HepG2 (cell line): ENCODE data around the gene CDK12. TPM values are rescaled to one million over a fixed set of nuclear protein-coding genes. Genes with fewer than 3 reads are reported as not detected.

ENCODE experiments used
- ATF7-NPFF ChIP-seq: sonication (generic); formaldehyde crosslinking; IDR thresholded peaks from 2 replicates; pipeline ENCODE4 v1.8.1; 2023; ENCODE audit warnings: mild to moderate bottlenecking, low read depth, missing genetic modification reagents, moderate library complexity
- CENPX ChIP-seq: sonication (generic); formaldehyde crosslinking; IDR thresholded peaks from 2 replicates; pipeline ENCODE4 v1.9.0; 2021; ENCODE audit warnings: mild to moderate bottlenecking, missing genetic modification reagents, moderate library complexity
- CHCHD3 ChIP-seq: sonication (generic); formaldehyde crosslinking; IDR thresholded peaks from 2 replicates; pipeline ENCODE4 v1.8.0; 2022; ENCODE audit warnings: mild to moderate bottlenecking, missing genetic modification reagents, moderate library complexity
- CREBL2 ChIP-seq: sonication (generic); formaldehyde crosslinking; IDR thresholded peaks from 2 replicates; pipeline ENCODE4 v1.8.1; 2023; ENCODE audit warnings: missing genetic modification reagents, mild to moderate bottlenecking, borderline replicate concordance
- HIVEP1 ChIP-seq: sonication (generic); formaldehyde crosslinking; IDR thresholded peaks from 2 replicates; pipeline ENCODE4 v1.4.0; 2020; ENCODE audit warnings: mild to moderate bottlenecking, missing genetic modification reagents
- ISL2 ChIP-seq: sonication (generic); formaldehyde crosslinking; IDR thresholded peaks from 2 replicates; pipeline ENCODE4 v1.5.0; 2020; ENCODE audit warnings: missing genetic modification reagents
- KLF15 ChIP-seq: sonication (generic); formaldehyde crosslinking; IDR thresholded peaks from 2 replicates; pipeline ENCODE4 v1.8.1; 2023; ENCODE audit warnings: borderline replicate concordance, mild to moderate bottlenecking, inconsistent platforms, missing genetic modification reagents, mixed read lengths
- KLF9 ChIP-seq: IDR thresholded peaks from 2 replicates; pipeline ENCODE4 v1.6.1; 2016; ENCODE audit warnings: low read depth
- MAZ ChIP-seq, 2 experiments: sonication (generic) in 1 of 2; formaldehyde crosslinking in 1 of 2; IDR thresholded peaks; 2 replicates each; pipeline versions ENCODE4 v1.5.0 to v1.6.1; 2012 to 2020; ENCODE audit warnings: low read depth in 2 of 2, mild to moderate bottlenecking in 2 of 2, borderline replicate concordance in 1 of 2, improper control_type of control experiment in 1 of 2, low read length in 1 of 2, missing genetic modification reagents in 1 of 2, moderate library complexity in 1 of 2
- MTF1 ChIP-seq: sonication (generic); formaldehyde crosslinking; IDR thresholded peaks from 2 replicates; pipeline ENCODE4 v1.5.0; 2020; ENCODE audit warnings: missing genetic modification reagents
- MTF2 ChIP-seq: sonication (generic); formaldehyde crosslinking; IDR thresholded peaks from 2 replicates; pipeline ENCODE4 v1.5.0; 2020; ENCODE audit warnings: missing genetic modification reagents, borderline replicate concordance
- PBX3 ChIP-seq: sonication (generic); formaldehyde crosslinking; IDR thresholded peaks from 2 replicates; pipeline ENCODE4 v1.8.1; 2023; ENCODE audit warnings: missing genetic modification reagents, inconsistent platforms, borderline replicate concordance
- POGK ChIP-seq: sonication (generic); formaldehyde crosslinking; conservative IDR thresholded peaks from 2 replicates; pipeline ENCODE4 v1.8.0; 2022; ENCODE audit warnings: mild to moderate bottlenecking, moderate library complexity, missing genetic modification reagents
- PTBP1 ChIP-seq: fragments of 200-400 bp; formaldehyde crosslinking; IDR thresholded peaks from 2 replicates; pipeline ENCODE4 v1.6.1; 2018; ENCODE audit warnings: low read length, low read depth; ENCODE audit not compliant: poor library complexity, severe bottlenecking
- SIX4 ChIP-seq: sonication (generic); formaldehyde crosslinking; IDR thresholded peaks from 2 replicates; pipeline ENCODE4 v1.4.0; 2020; ENCODE audit warnings: missing genetic modification reagents
- SKI ChIP-seq: fragments of 450-650 bp; IDR thresholded peaks from one replicate; pipeline ENCODE4 v1.6.1; 2018; ENCODE audit warnings: mild to moderate bottlenecking; ENCODE audit not compliant: partially characterized antibody
- SMYD3 ChIP-seq: sonication (generic); formaldehyde crosslinking; IDR thresholded peaks from 2 replicates; pipeline ENCODE4 v1.8.1; 2023; ENCODE audit warnings: mild to moderate bottlenecking, missing genetic modification reagents
- SUZ12 ChIP-seq: fragments of 150-350 bp; IDR thresholded peaks from 2 replicates; pipeline ENCODE4 v1.6.1; 2014; ENCODE audit warnings: low read depth, low read length
- THYN1 ChIP-seq: sonication (generic); formaldehyde crosslinking; IDR thresholded peaks from 2 replicates; pipeline ENCODE4 v1.8.1; 2023; ENCODE audit warnings: low read depth, mild to moderate bottlenecking, moderate library complexity, missing genetic modification reagents, borderline replicate concordance
- ZFP41 ChIP-seq: sonication (generic); formaldehyde crosslinking; IDR thresholded peaks from 2 replicates; pipeline ENCODE4 v1.4.0; 2020; ENCODE audit warnings: mild to moderate bottlenecking, missing genetic modification reagents, borderline replicate concordance
- ZHX1 ChIP-seq: sonication (generic); formaldehyde crosslinking; IDR thresholded peaks from 2 replicates; pipeline ENCODE4 v1.8.1; 2022; ENCODE audit warnings: low read depth, mild to moderate bottlenecking, missing genetic modification reagents
- ZNF446 ChIP-seq: sonication (generic); formaldehyde crosslinking; IDR thresholded peaks from 2 replicates; pipeline ENCODE4 v1.5.0; 2020; ENCODE audit warnings: mild to moderate bottlenecking, missing genetic modification reagents
- ZNF501 ChIP-seq: sonication (generic); formaldehyde crosslinking; IDR thresholded peaks from 2 replicates; pipeline ENCODE4 v1.5.1; 2020; ENCODE audit warnings: mild to moderate bottlenecking, moderate library complexity, missing genetic modification reagents
- polyA plus RNA-seq, 8 experiments: library from polyadenylated mRNA; depleted of rRNA in 3 of 8; stranded (reverse) in 7 of 8; unstranded in 1 of 8; fragments of >200 nt; fragmentation: Illumina TruSeq in 4 of 8; extraction: Trizol in 4 of 8; gene quantifications; 2 replicates each; pipeline versions ENCODE4 v1.2.1 to v1.2.3, GENCODE V29; 2011 to 2016; ENCODE audit warnings: low read depth in 4 of 8, missing spikeins in 1 of 8, mixed read lengths in 1 of 8; ENCODE audit not compliant: insufficient read depth in 1 of 8
- total RNA-seq, 5 experiments: library from RNA; depleted of rRNA; stranded (reverse); fragments of >200 nt; fragmentation: Illumina TruSeq; extraction: Trizol; gene quantifications; 2 replicates each; pipeline ENCODE4 v1.2.3, GENCODE V29; 2016; ENCODE audit warnings: low read depth in 1 of 5

The CDK12 gene
- total and polyA plus RNA-seq, 2 of the 13 experiments (the other 11 are each of a cell fraction or from before 2014, with no cell fraction given) = 24.0 to 88.6 TPM

- TF ChIP-seq MTF2 (CRISPR knock-in tag) (0 out of 2 replicates have a peak, but pooled peaks have one; percentile 58), PBX3 (peak; percentile 45; the same call in 1 of the 2 replicates), MTF1 (CRISPR knock-in tag) (no peak), PTBP1 (peak; percentile 68), SKI (peak; percentile 21), CHCHD3 (no peak), ZNF446 (CRISPR knock-in tag) (no peak), KLF9 (CRISPR knock-in tag) (no peak; the same call in 1 of the 2 replicates), SIX4 (CRISPR knock-in tag) (no peak; the same call in 1 of the 2 replicates), CREBL2 (CRISPR knock-in tag) (no peak), POGK (CRISPR knock-in tag) (peak; percentile 74; the same call in 1 of the 2 replicates), HIVEP1 (no peak), SUZ12 (no peak), SMYD3 (CRISPR knock-in tag) (peak; percentile 59; the same call in 1 of the 2 replicates), ATF7-NPFF (CRISPR knock-in tag) (no peak; the same call in 1 of the 2 replicates), KLF15 (CRISPR knock-in tag) (no peak; the same call in 1 of the 2 replicates), ZFP41 (CRISPR knock-in tag) (peak; percentile 49; the same call in 1 of the 2 replicates), ZNF501 (CRISPR knock-in tag) (0 out of 2 replicates have a peak, but pooled peaks have one; percentile 48), MAZ (IDR thresholded peaks at IDR 0.05; ENCODE audit: borderline replicate concordance, low read depth, low read length) (peak; percentile 84), MAZ (CRISPR knock-in tag; IDR thresholded peaks at IDR 0.05; ENCODE audit: low read depth) (peak; percentile 86), CENPX (CRISPR knock-in tag) (no peak), THYN1 (CRISPR knock-in tag) (no peak), ISL2 (CRISPR knock-in tag) (peak; percentile 57), ZHX1 (CRISPR knock-in tag) (peak; percentile 47; the same call in 1 of the 2 replicates)
Observed at GRCh38 chr17:39461113-39461925, at the start of gene CDK12 (continued).
